ENCODE measurements around the gene ASB4.
"Not testable (repeated sequence)": the region's sequence is repeated elsewhere in the genome, so short reads cannot be mapped to it uniquely, and the experiment has no call there.

The ASB4 gene

GRCh38 chr7:95485391-95486123, at the start of gene ASB4:
Gene ASB4 (plus strand): TSS chr7:95485943. CDS start chr7:95485972, 29 bp downstream.
- peak in 1 of 2 experiments; percentile 54 for DNase-seq

GRCh38 chr7:95436407-95436806, 49.3 kb upstream of the ASB4 start:
- DNase-seq, result no peak

- DNase-seq, result no peak
These were observed 45.2 kb upstream of the ASB4 start for GRCh38 chr7:95440394-95441038.

- DNase-seq, result no peak
These were observed 44.5 kb upstream of the ASB4 start for GRCh38 chr7:95441042-95441823.

GRCh38 chr7:95444796-95445195, 40.9 kb upstream of the ASB4 start:
- DNase-seq, result no peak

GRCh38 chr7:95446618-95447017, 39.1 kb upstream of the ASB4 start:
- DNase-seq, result no peak

GRCh38 chr7:95454438-95455045, 31.2 kb upstream of the ASB4 start:
- no peak for DNase-seq

- no peak for DNase-seq
These were observed 27.8 kb upstream of the ASB4 start for GRCh38 chr7:95457947-95458346.

GRCh38 chr7:95460653-95461052, 25.1 kb upstream of the ASB4 start:
- DNase-seq, result not testable (repeated sequence)

GRCh38 chr7:95467912-95468607, 17.7 kb upstream of the ASB4 start:
- no peak for DNase-seq

- peak in 1 of 2 experiments; percentile 47 for DNase-seq
These were observed 16.6 kb upstream of the ASB4 start for GRCh38 chr7:95469187-95469586.

- DNase-seq, result peak; percentile 93
These were observed 15.9 kb upstream of the ASB4 start for GRCh38 chr7:95469848-95470247.

- DNase-seq, result peak; percentile 87 to 93
These were observed 15.3 kb upstream of the ASB4 start for GRCh38 chr7:95470452-95470851.

GRCh38 chr7:95471071-95471470, 14.7 kb upstream of the ASB4 start:
- peak; percentile 61 to 75 for DNase-seq

GRCh38 chr7:95472581-95473161, 13.1 kb upstream of the ASB4 start:
- DNase-seq, result no peak

GRCh38 chr7:95473276-95473985, 12.3 kb upstream of the ASB4 start:
- peak; percentile 90 to 98 for DNase-seq

- DNase-seq, result peak in 1 of 2 experiments; percentile 33
These were observed 9.5 kb upstream of the ASB4 start for GRCh38 chr7:95476072-95476847.

GRCh38 chr7:95476904-95477594, 8.7 kb upstream of the ASB4 start:
- DNase-seq, result peak; percentile 81 to 90

- DNase-seq, result peak; percentile 74 to 78
These were observed 7.3 kb upstream of the ASB4 start for GRCh38 chr7:95478272-95479037.

All from NCI-H1930 (cell line).